HG02970 (cell line): ENCODE results near the gene CIROP.

ENCODE experiments used
- ATAC-seq: cut with Tn5 transposase; IDR thresholded peaks from one replicate; pipeline ENCODE4 v1.9.1; 2021; ENCODE audit warnings: mild to moderate bottlenecking, moderate library complexity, moderate number of reproducible peaks; ENCODE audit not compliant: unreplicated experiment, low FRiP score

The CIROP gene

DNA sequence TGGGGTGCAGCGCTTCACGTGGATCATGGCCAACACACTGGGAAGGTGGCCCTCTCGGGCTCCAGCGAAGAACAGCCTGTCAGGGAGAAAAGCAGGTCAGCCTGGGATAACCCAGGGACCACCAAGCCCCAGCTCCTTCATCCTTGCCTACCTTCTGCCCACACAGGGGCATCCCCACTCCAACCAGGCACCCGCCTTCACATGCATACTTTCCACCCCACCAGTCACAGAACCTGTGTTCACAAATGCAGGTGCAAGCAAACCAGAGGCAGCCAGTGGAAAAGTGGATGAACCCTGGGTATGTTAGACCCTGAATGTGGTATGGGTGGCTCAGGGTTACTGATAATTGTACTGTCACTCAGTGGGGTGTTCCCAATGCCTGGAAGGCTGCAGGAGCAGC is 26.7 kb upstream of the CIROP start:
- ATAC-seq = no peak

DNA sequence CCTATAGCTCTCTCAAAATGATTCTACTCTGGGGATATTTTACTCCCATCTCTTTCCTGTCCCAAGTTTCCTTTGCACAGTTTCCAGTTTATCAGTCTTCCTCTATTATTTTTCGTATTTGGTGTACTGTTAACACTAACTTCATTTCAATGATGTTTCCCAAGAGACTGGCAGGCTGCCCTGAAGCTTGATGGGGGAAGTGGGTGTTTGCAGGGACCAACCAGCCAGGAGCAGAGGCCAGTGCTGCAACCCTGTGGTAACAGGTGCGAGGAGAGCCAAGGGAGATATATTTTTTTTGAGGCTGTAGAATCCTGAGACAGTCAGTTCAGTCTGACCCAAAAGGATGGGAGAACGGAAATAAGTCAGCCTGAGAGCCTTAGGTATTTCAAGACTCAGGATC is 26.1 kb upstream of the CIROP start:
- ATAC-seq = no peak

DNA sequence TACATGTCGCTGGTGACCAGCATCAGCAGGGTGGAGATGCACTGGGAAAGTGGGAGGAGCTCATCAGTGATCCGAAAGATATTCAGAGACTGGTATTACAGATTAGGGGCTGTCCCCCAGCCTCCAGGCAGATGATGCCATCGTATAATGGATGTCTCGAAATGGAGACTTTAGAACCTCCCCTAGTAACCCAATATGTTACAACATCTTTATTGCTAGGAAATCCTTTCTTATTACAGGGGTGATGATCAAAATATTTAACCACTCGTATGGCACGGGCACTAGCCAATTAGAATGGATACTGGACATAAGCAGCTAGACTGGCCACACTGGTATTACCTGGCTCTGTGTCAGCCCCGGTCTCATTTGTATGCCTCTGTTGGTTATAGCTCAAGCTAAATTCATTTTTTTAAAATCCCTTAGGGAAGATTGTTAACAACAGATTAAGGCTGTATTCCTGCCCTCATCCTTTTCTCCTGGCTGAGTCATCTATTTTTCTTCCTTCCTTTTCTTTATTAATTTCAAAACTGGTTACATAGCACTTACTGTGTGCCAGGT is 25.0 kb upstream of the CIROP start:
- no peak for ATAC-seq

DNA sequence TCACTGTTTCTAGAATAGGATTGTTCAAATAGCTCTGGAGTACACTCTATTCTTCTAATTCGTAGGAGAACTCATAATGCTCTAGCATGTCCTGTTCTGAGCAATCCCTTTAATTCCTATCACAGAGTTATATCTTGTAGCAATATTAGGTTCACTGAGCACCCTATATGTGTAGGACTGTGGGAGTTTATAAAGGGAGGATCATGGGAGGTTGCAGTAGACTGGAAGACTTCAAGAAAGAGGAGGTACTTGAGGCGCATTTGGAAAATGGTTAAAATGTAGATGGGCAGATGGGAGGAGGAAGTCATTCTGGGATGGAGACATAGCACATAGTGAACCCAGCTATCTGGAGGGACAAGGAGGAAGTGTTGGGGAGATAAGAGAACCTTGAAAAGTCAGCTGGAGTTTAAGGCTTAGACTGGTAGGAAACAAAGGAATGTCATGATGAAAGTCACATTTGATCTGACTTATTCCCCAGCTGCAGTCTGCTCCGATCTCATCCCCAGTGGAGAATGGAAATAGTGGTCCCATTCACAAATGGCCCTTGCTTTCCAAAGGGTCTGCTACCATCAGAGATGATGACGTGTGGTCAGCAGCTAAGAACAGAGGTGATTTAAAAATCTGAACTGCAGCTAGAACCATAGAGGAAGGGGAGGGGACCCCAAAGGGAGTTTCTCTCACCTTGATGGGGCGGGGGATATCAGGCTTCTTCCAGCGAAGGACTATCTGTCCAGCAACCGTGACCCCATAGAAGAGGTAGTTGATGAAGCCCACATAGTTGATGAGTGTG is 24.4 kb upstream of the CIROP start:
- ATAC-seq = no peak

DNA sequence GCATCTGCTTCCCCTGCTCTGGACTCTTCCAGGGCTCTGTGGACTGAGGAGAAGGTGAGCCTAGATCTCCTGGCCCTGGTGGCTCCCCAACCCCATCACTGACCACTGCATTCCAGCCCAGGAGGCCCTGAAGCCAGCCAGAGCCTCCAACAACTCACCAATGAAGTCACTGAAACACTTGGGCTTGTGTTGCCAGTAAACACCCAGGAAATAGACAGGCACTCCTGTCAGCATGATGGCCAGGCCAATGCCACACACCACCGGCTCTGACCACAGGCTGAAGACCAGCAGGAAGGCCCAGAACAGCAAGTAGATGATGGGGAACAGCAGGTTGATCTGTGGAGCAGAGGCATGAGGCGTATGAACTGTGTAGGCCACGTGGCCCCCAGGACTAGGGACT is 23.1 kb upstream of the CIROP start:
- ATAC-seq = no peak

DNA sequence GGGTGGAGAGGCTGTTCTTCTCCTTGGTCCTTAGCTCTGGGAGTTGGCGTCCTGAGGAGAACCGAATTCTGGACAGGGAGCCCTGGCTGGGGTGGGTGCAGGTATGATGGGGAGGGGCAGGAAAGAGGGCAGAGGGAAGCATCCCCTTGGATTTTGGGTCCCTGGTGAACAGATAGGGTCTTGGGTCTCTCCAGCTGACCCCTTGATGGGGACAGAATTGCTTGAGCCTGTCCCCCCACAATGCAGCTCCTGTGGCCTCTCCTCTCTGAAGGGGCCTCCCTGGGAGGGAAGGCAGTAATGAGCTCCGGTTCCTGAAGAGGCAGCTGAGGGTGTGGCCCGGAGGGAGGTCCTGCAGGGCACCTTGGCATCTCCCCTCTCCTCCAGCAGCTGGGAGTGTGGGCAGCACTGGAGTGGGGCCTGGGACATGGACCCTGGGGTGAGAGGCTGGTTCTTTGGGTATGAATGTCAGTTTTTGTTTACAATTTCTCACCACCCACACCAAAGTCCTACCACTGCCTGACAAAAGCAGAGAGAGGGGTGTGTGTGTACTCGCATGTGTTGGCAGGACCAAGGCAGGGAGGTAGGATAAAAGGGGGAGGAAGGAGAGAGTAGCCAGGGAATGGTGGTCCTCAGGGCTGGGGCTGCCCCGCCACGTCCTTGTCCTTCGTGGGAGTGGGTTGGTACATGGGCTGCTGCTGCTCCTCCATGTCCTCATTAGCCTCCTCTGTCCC is 21.9 kb upstream of the CIROP start:
- no peak for ATAC-seq

DNA sequence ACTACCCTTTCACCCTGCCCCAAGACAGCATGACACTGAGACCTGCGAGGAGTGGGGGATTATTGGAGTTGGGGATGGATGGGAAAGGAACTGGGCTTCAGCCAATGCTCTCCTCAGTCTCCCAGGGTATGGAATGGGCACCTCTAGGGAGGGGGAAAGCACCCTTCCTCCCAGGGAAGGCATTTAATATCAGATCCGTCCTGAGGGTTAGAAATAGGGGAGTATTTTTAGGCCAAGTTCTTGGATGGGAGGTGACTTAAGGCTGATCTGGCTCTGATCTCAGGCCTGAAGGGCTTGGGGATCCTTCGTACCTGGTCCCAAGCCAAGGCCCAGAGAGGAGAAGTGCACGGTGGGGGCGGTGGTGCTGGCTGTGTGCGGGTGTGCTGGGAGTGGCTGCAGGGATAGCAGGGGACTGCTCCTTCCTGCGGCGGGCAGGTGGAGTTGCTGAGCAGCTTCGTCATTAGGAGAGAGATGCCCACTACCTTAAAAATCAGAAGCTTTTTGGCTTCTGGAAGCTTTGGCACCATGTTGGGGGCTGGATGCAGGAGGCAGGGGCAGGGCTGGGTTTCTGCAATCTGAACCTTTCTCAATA is 21.2 kb upstream of the CIROP start:
- no peak for ATAC-seq

DNA sequence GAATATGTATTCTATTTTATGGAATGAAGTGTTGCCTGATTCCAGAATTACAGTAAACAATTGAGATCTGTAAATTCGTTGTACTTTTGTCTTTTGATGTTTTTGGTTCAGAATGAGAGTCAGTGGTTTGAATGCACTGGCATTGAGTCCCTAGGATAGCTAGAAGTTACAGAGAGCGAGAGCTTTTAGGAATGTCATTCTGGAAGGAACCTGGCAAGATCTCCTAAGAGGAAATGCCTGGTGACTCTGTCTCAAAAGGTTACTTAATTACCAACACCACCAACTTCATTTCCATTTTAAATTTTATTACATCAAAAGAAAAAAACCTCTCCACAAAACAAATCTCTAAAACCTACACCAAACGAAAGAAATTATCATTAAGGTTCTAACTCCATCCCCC is 20.2 kb upstream of the CIROP start:
- ATAC-seq = no peak

DNA sequence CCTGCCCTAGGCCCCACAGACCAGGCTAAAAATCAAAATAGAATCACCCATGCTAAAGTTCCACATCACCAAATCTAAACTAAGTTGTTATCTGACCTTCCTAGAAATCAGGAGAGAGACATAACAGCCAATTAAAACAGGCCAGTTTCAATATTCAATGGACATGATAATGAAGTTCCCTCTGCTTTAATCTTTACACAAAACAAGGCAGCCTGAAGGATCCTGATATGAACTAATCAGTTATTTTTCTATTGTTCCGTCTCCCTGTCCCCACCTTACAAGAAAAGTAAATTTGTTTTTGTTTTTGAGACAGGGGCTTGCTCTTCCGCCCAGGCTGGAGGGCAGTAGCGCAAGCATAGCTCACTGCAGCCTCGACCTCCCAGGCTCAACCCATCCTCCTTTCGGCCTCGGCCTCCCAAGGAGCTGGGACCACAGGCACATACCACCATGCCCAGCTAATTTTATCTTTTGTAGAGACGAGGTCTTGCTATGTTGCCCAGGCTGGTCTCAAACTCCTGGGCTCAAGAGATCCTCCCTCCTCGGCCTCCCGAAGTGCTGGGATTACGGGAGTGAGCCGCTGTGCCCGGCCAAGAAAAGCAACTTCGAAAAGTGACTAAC is 19.7 kb upstream of the CIROP start:
- no peak for ATAC-seq

DNA sequence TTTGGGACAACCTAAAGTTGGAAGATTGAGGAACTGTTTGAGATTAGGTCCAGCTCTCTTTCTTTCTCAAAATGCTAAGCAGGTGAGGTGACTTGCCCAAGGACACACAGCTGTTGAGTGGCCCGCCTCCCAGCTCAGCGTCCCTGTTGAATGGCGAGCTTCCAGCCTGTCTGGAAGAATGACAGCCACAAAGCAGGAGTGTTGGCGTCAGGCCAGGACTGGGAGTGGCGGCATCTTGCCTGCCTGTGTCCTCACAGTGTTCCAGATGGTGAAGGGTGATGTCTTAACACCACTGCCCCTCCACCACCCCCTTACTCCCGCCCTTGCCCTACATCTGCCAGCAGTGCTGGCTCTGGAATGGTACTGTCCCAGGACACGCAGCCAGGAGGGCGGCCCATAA is 18.6 kb upstream of the CIROP start:
- ATAC-seq = no peak

DNA sequence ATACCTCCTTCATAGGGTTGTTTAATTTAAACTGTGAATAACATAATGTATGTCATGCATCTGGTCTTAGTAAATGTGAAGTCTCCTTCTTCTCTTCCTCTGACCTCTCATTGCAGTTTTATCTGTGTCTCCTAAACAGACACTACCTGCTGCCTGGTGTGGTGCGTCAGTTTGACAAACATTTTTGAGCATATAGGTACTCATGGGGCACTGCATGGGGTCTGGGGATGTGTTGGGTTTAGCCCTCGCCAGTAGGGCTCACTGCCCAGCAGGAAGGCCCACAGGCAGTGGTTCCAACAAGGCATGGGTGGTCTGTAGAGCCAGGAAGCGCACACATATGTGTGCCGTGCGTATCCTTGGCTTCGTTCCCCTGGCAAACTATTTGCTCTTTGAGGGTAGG is 17.3 kb upstream of the CIROP start:
- ATAC-seq = no peak

DNA sequence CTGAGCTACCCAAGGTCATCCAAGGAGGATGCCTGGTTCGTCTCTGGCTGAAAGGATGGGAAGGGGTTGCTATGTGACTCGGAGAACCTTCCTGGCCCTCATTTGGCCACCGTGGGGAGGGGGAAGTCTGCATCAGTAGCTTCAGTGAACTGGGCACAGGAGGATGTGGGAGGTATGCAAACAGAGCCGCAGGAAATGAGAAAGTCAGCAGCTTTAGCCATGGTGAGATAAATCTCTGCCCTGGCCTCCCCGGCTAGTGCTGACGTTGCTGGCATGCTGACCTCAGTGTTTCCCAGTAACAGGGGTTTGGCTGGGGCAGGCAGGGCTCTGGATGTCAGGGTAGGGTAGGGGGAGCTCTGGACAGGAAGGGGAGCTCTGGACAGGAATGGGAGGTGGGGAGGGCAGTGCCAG is 16.6 kb upstream of the CIROP start:
- ATAC-seq = no peak

DNA sequence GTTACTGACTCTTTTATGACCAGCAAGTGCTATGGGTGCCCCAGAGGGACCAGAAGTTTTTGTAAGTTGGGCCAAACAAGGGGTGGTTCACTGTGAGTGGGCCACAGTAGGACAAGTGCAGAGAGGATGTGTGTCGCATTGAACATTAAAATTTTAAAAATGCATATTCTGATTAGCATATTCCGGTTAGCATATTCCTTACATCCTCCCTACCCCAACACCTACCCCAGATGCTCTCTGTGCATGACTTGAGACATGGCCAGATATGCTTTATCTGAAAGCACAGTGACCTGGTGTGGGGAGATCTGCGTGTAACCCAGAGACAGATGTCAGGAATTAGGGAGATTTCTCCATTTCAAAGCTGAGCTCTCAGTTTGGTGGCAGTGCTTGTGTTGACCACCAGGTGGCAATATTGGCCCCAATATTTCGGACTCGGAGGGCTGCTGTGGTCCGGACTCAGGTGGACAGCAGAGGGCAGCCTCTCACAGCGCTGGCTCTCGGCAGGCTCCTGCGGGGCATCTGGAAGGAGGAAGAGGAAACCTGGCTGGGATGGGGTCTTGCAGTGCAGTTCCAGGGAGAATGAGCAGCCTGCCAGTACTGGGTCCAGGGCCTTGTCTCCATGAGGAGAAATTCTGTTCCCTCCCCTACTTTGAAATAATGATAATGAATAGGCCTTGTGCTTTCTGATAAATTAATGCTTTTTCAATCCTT is 15.9 kb upstream of the CIROP start:
- ATAC-seq = peak; percentile 77

DNA sequence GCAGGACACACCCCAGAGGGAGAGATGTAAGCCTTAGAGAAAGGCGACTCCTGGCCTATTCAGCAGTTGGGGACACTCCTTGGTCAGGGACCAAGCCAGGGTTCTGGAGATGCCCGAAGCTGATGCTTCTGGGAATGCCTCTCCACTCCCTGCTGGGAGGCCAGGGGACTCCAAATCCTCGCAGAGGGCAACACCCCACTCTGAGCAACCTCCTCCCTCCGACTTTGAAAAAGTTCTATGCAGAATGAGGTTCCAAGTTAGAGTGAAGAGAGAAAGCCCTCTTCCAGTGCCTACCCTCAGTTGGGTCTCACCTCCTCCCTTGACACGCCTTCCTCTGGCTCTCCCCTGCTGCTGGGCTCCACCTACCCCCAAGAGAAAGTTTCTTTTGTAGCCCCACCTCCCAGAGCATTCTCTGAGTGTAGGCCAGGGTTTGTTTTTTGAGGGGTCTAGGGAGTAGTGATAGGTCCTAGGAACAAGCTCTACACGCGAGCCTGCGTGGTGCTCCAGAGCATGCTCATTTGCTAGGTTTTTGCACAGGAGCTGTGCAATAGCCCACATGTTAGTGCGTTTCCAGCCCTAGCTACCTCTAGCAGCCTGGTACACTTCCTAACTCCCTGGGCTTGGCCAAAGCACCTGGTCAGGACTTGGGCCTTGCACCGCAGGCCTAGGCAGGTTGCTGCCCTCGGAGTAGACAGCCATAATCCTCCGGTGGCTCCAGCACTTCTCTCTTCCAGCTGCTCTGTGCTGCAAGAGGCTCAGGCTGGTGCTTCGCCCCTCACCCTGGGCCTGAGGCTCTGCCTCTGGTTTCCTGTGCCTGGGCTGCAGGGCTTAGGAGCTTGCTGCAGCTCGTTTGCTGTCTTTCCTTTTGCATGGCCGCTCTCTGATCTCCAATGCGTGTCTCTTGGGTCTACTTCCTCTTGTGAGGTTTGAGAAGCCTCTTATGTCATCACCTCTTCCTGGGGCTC is 14.9 kb upstream of the CIROP start:
- ATAC-seq = no peak

DNA sequence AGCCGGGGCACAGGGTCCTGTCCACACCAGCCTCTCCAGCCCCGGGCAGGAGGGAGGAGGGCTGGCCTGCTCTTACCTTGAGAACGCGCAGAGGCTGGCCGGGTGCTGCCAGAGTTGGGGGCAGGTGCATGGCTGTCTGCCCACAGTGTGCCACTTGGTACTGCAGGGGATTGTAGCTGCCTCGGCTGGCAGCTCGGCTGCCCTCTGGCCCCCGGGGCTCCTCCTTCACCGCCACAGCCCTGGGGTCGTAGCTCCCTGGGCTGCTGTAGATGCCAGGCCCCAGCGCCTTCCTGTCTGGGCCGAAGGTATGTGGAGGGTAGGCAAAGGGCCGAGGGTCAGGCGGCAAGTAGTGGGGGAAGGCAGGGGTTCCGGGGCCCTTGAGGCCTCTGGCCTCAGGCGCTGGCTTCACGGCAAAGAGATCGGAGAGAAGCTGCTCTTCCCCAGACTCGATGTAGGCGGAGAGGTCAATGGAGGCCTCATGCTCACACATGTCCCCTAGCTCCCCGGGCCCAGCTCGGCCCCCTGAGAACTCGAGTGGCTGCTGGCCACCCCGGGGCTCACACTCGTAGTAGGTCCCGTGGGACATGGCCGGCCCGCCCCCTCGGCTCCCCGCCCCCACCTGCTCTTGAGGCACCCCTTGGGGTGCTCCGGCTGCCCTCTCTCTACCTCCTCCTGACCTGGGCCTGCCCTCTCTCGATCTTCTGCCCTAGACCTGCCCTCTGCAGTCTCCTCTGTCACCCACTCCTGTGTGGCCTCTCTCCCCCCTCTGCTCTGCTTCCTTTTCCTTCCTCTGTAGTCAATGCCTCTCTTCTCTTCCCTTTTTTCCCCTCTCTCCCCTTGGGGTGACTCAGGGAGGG is 13.9 kb upstream of the CIROP start, which contains the start of gene CEBPE:
Gene CEBPE, minus strand, starts transcription at position 750 of the 857 bp plus-strand sequence. Its CDS starts 164 bp downstream, at position 586.
- no peak for ATAC-seq

DNA sequence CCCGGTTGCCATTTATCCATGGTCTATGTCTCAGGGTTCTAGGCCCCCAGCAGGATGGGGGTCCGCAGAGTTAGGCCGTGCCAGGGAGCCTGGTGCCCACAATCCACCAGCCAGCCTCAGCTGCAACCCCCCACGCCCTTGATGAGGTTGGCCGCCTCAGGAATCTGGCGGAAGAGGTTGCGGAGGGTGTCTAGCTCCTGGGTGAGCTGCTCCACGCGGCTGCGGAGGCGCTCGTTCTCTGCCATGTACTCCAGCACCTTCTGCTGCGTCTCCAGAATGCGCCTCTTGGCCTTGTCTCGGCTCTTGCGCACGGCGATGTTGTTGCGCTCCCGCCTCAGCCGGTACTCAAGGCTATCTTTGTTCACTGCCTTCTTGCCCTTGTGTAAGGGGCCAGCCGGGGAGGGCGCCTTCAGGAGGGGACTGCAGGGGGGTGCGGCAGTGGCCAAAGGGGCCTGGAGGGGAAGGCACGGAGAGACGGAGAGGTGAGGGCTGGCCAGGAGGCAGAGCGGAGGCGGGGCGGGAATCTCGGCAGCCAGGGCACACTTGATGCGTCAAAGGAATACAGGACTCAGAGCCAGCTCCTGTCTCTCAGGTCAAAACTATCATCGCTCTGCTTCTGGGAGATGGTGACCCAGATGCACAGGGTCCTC is 12.7 kb upstream of the CIROP start:
- ATAC-seq = no peak

DNA sequence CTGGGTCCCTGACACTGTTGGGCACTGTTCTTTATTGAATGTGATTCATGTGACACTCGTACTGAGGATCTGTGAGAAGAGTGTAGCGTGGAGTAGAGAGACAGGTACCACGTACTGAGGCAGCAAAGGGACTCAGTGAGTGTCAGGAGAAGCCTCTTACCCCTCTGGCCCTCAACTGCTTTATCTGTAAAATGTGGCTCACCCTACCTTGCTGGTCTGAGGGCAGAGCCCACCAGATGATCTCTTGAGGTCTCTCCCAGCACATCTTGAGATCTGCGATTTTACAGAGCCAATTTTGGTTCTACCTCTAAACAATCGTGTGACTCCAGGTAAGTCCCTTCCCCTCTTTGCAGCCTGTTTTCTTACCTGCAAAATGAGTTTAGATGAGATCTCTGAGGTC is 11.1 kb upstream of the CIROP start:
- ATAC-seq = no peak
